K562 (cell line): ENCODE results near the gene SLC36A1.

ENCODE experiments used
- AFF4 ChIP-seq: sonication (generic); formaldehyde crosslinking; IDR thresholded peaks from 2 replicates; pipeline ENCODE4 v1.8.0; 2023; ENCODE audit warnings: mild to moderate bottlenecking, missing genetic modification reagents
- ELF4 ChIP-seq: fragments of 450-650 bp; formaldehyde crosslinking; IDR thresholded peaks from 2 replicates; pipeline ENCODE4 v1.4.0; 2022; ENCODE audit warnings: missing genetic modification characterization
- FOXJ3 ChIP-seq: sonication (generic); formaldehyde crosslinking; IDR thresholded peaks from 2 replicates; pipeline ENCODE4 v1.4.0; 2020; ENCODE audit warnings: mild to moderate bottlenecking, missing genetic modification reagents
- HNRNPH1 ChIP-seq: fragments of 200-400 bp; formaldehyde crosslinking; optimal IDR thresholded peaks from 2 replicates; pipeline ENCODE3; 2017; ENCODE audit warnings: low read depth, mild to moderate bottlenecking, low read length, moderate library complexity
- MAFK ChIP-seq: IDR thresholded peaks from 2 replicates; pipeline ENCODE4 v1.6.1; 2011; ENCODE audit warnings: low read length, improper control_type of control experiment
- MED1 ChIP-seq: sonication (generic); formaldehyde crosslinking; IDR thresholded peaks from 2 replicates; pipeline ENCODE4 v1.8.1; 2023; ENCODE audit warnings: missing genetic modification reagents, borderline replicate concordance
- MTA3 ChIP-seq: fragments of 450-650 bp; formaldehyde crosslinking; IDR thresholded peaks from 2 replicates; pipeline ENCODE4 v1.6.1; 2017; ENCODE audit warnings: mild to moderate bottlenecking, borderline replicate concordance
- TCF7L2 ChIP-seq: fragments of 150-350 bp; IDR thresholded peaks from 2 replicates; pipeline ENCODE4 v1.6.1; 2016; ENCODE audit warnings: low read depth, mild to moderate bottlenecking, low read length, moderate library complexity
- ZFP30 ChIP-seq: fragments of 250-450 bp; sonication (Bioruptor Pico); IDR thresholded peaks from 2 replicates; pipeline ENCODE4 v1.8.0; 2022; ENCODE audit warnings: moderate library complexity, mild to moderate bottlenecking, inconsistent platforms, borderline replicate concordance
- ZNF12 ChIP-seq: sonication (generic); formaldehyde crosslinking; IDR thresholded peaks from 2 replicates; pipeline ENCODE4 v1.4.0; 2020; ENCODE audit warnings: mild to moderate bottlenecking, missing genetic modification reagents
- ZNF785 ChIP-seq: fragments of 250-450 bp; sonication (Bioruptor Pico); IDR thresholded peaks from 2 replicates; pipeline ENCODE4 v1.4.0; 2020; ENCODE audit warnings: mild to moderate bottlenecking

GRCh38 chr5:151432210-151432609, 15.2 kb upstream of the SLC36A1 start:
- TF ChIP-seq TCF7L2 (no peak), MED1 (CRISPR knock-in tag) (no peak), ELF4 (CRISPR knock-in tag) (no peak), ZNF785 (CRISPR knock-in tag) (no peak), HNRNPH1 (no peak), FOXJ3 (no peak), AFF4 (no peak), MAFK (no peak), ZFP30 (CRISPR knock-in tag) (no peak), ZNF12 (CRISPR knock-in tag) (no peak), MTA3 (no peak)
